WTC11 (cell line): ENCODE data around the gene OCA2. TPM values are rescaled to one million over a fixed set of nuclear protein-coding genes. Genes with fewer than 3 reads are reported as not detected.
"Not testable (repeated sequence)": the region's sequence is repeated elsewhere in the genome, so short reads cannot be mapped to it uniquely, and the experiment has no call there.

Source experiments
- ATAC-seq: fragments of 200-7000 bp; cut with Tn5 transposase; 2 replicates; pipeline ENCODE4 v1.10.0; 2021; ENCODE audit warnings: mild to moderate bottlenecking, moderate library complexity
- CTCF ChIA-PET: fragments of 300-600 bp; sonication (Branson Sonifier 250); formaldehyde crosslinking; loops from one replicate; lab custom pipeline; 2021; ENCODE audit warnings: antibody characterized with exemption; lab: Charles Lee
- POLR2A ChIA-PET: fragments of 350-600 bp; sonication (Branson Sonifier 250); formaldehyde crosslinking; loops from one replicate; lab custom pipeline; 2021; ENCODE audit warnings: antibody characterized with exemption; lab: Charles Lee
- DNase-seq: peaks from one replicate; pipeline ENCODE4 v3.0.0; 2021; ENCODE audit warnings: low spot score
- H3K27ac Mint-ChIP-seq: 2 replicates; pipeline ENCODE4 v1.8.0; 2021; ENCODE audit warnings: mixed read lengths
- H3K27me3 Mint-ChIP-seq: 2 replicates; pipeline ENCODE4 v1.8.0; 2021; ENCODE audit warnings: low read depth, mild to moderate bottlenecking, moderate library complexity, mixed read lengths
- H3K36me3 Mint-ChIP-seq: 2 replicates; pipeline ENCODE4 v1.8.0; 2021; ENCODE audit warnings: mixed read lengths
- H3K4me1 Mint-ChIP-seq: 2 replicates; pipeline ENCODE4 v1.8.0; 2022; ENCODE audit warnings: mixed read lengths
- H3K4me3 Mint-ChIP-seq: 2 replicates; pipeline ENCODE4 v1.8.0; 2021; ENCODE audit warnings: mild to moderate bottlenecking, moderate library complexity, mixed read lengths
- H3K9me3 Mint-ChIP-seq: 2 replicates; pipeline ENCODE4 v1.8.0; 2021; ENCODE audit warnings: mixed read lengths
- FOXJ3 ChIP-seq: sonication (generic); formaldehyde crosslinking; IDR thresholded peaks from 2 replicates; pipeline ENCODE4 v1.9.0; 2021; ENCODE audit warnings: missing genetic modification reagents, mild to moderate bottlenecking, borderline replicate concordance
- FOXP4 ChIP-seq: sonication (generic); formaldehyde crosslinking; IDR thresholded peaks from 2 replicates; pipeline ENCODE4 v1.8.0; 2022; ENCODE audit warnings: mild to moderate bottlenecking, missing genetic modification reagents
- HMGA2 ChIP-seq: fragments of 250-450 bp; sonication (Bioruptor Pico); IDR thresholded peaks from 2 replicates; pipeline ENCODE4 v1.4.0; 2021; ENCODE audit warnings: mild to moderate bottlenecking, moderate library complexity
- JAZF1 ChIP-seq: fragments of 250-450 bp; sonication (Bioruptor Pico); IDR thresholded peaks from 2 replicates; pipeline ENCODE4 v1.9.0; 2021; ENCODE audit warnings: moderate library complexity, mild to moderate bottlenecking, inconsistent platforms
- KAT7 ChIP-seq: sonication (generic); formaldehyde crosslinking; IDR thresholded peaks from 2 replicates; pipeline ENCODE4 v1.8.1; 2023; ENCODE audit warnings: missing genetic modification reagents, mild to moderate bottlenecking, borderline replicate concordance
- NFE2L1 ChIP-seq: sonication (generic); formaldehyde crosslinking; IDR thresholded peaks from 2 replicates; pipeline ENCODE4 v1.8.1; 2023; ENCODE audit warnings: missing genetic modification reagents
- PREB ChIP-seq: sonication (generic); formaldehyde crosslinking; IDR thresholded peaks from 2 replicates; pipeline ENCODE4 v1.8.1; 2022; ENCODE audit warnings: mild to moderate bottlenecking, missing genetic modification reagents, moderate library complexity, borderline replicate concordance
- PRRX2 ChIP-seq: fragments of 250-450 bp; sonication (Bioruptor Pico); IDR thresholded peaks from 2 replicates; pipeline ENCODE4 v1.8.0; 2021; ENCODE audit warnings: mild to moderate bottlenecking
- SOX15 ChIP-seq: fragments of 250-450 bp; sonication (Bioruptor Pico); IDR thresholded peaks from 2 replicates; pipeline ENCODE4 v1.9.0; 2021; ENCODE audit warnings: mild to moderate bottlenecking
- TCF7 ChIP-seq: sonication (generic); formaldehyde crosslinking; IDR thresholded peaks from 2 replicates; pipeline ENCODE4 v1.8.0; 2022; ENCODE audit warnings: mild to moderate bottlenecking, low read depth, missing genetic modification reagents, moderate library complexity
- TEAD1 ChIP-seq: sonication (generic); formaldehyde crosslinking; IDR thresholded peaks from 2 replicates; pipeline ENCODE4 v1.8.0; 2022; ENCODE audit warnings: mild to moderate bottlenecking, missing genetic modification reagents
- ZNF232 ChIP-seq: sonication (generic); formaldehyde crosslinking; IDR thresholded peaks from 2 replicates; pipeline ENCODE4 v1.8.0; 2022; ENCODE audit warnings: mild to moderate bottlenecking, missing genetic modification reagents
- ZNF281 ChIP-seq: sonication (generic); formaldehyde crosslinking; IDR thresholded peaks from 2 replicates; pipeline ENCODE4 v1.8.0; 2023; ENCODE audit warnings: mild to moderate bottlenecking, missing genetic modification reagents
- ZNF425 ChIP-seq: fragments of 250-450 bp; sonication (Bioruptor Pico); conservative IDR thresholded peaks from 2 replicates; pipeline ENCODE4 v1.9.0; 2021; ENCODE audit warnings: mild to moderate bottlenecking
- ZNF512 ChIP-seq: sonication (generic); formaldehyde crosslinking; IDR thresholded peaks from 2 replicates; pipeline ENCODE4 v1.8.1; 2022; ENCODE audit warnings: missing genetic modification reagents, borderline replicate concordance
- total RNA-seq: library from RNA; stranded (reverse); gene quantifications from 3 replicates; pipeline ENCODE4 v1.2.3, GENCODE V29; 2021

OCA2 gene
- total RNA-seq, 1 experiment from 2014 or later = 0.39 TPM

GRCh38 chr15:27952593-27952992 lies 146.5 kb downstream of the OCA2 start:
- CTCF ChIA-PET, H3K27ac Mint-ChIP-seq, H3K27me3 Mint-ChIP-seq: not testable (repeated sequence)

GRCh38 chr15:27951191-27951890 lies 147.8 kb downstream of the OCA2 start:
- ChIA-PET POLR2A (no interaction called here), CTCF (no interaction called here)
- DNase-seq (no peak), ATAC-seq (no peak)
- no peaks in the 10 kb centered on the region for H3K36me3 Mint-ChIP-seq
- TF ChIP-seq KAT7 (CRISPR knock-in tag) (no peak), PRRX2 (CRISPR knock-in tag) (no peak), SOX15 (CRISPR knock-in tag) (no peak), JAZF1 (no peak), HMGA2 (CRISPR knock-in tag) (no peak), FOXP4 (CRISPR knock-in tag) (no peak), PREB (CRISPR knock-in tag) (no peak), ZNF425 (CRISPR knock-in tag) (no peak), ZNF281 (CRISPR knock-in tag) (no peak), ZNF232 (no peak), FOXJ3 (CRISPR knock-in tag) (no peak), TCF7 (CRISPR knock-in tag) (no peak), ZNF512 (CRISPR knock-in tag) (no peak), NFE2L1 (no peak), TEAD1 (CRISPR knock-in tag) (no peak)
- no peak overlapping the region for H3K4me3 Mint-ChIP-seq
- no peaks in the 10 kb centered on the region for H3K9me3 Mint-ChIP-seq
- no peaks in the 10 kb centered on the region for H3K27me3 Mint-ChIP-seq
- no peaks in the 10 kb centered on the region for H3K4me1 Mint-ChIP-seq
- no peak overlapping the region for H3K27ac Mint-ChIP-seq

More at GRCh38 chr15:27952593-27952992, 146.5 kb downstream of the OCA2 start:
- H3K36me3 Mint-ChIP-seq, H3K9me3 Mint-ChIP-seq, H3K4me3 Mint-ChIP-seq, H3K4me1 Mint-ChIP-seq, DNase-seq, POLR2A ChIA-PET, ATAC-seq: not testable (repeated sequence)
